Panc1 (cell line): Measurements from ENCODE around the gene NDUFAF3. TPM values are rescaled to one million over a fixed set of nuclear protein-coding genes. Genes with fewer than 3 reads are reported as not detected.

ENCODE experiments used
- ATAC-seq: fragments of 200-7000 bp; cut with Tn5 transposase; 2 replicates; pipeline ENCODE4 v1.9.1; 2020; ENCODE audit warnings: mild to moderate bottlenecking, moderate library complexity
- BruUV-seq: library from RNA; stranded (reverse); fragments of 400-500 nt; replicated peaks from 2 replicates; lab custom pipeline; 2021; lab: Mats Ljungman, UMichigan
- CTCF ChIA-PET: fragments of 300-600 bp; sonication (Branson Sonifier 250); formaldehyde crosslinking; loops from one replicate; lab custom pipeline; 2022; ENCODE audit warnings: antibody characterized with exemption; lab: Charles Lee
- POLR2A ChIA-PET: fragments of 300-600 bp; sonication (Branson Sonifier 250); formaldehyde crosslinking; loops from one replicate; lab custom pipeline; 2022; ENCODE audit warnings: antibody characterized with exemption; lab: Charles Lee
- DNase-seq: peaks from one replicate; pipeline ENCODE4 v3.0.0-alpha.2; 2010; ENCODE audit warnings: low read depth, low spot score
- H3K27ac ChIP-seq: 2 replicates; pipeline ENCODE4 v1.5.1; 2011; ENCODE audit warnings: mild to moderate bottlenecking, low read length, inconsistent platforms
- H3K27me3 ChIP-seq: fragments of 200-500 bp; sonication (Bioruptor generic); 2 replicates; pipeline ENCODE4 v1.6.0; 2014; ENCODE audit warnings: low read length, inconsistent platforms; ENCODE audit not compliant: control insufficient read depth, insufficient read depth
- H3K36me3 ChIP-seq: fragments of 200-500 bp; sonication (Bioruptor generic); 2 replicates; pipeline ENCODE4 v1.5.1; 2014; ENCODE audit warnings: inconsistent platforms, mild to moderate bottlenecking, low read length, moderate library complexity; ENCODE audit not compliant: control insufficient read depth, insufficient read depth
- H3K4me1 ChIP-seq: 2 replicates; pipeline ENCODE4 v1.5.1; 2011; ENCODE audit warnings: inconsistent platforms, mild to moderate bottlenecking, low read length, moderate library complexity; ENCODE audit not compliant: control insufficient read depth, insufficient read depth
- H3K4me3 ChIP-seq, 2 experiments: 2 replicates each; pipeline ENCODE4 v1.5.1; 2011 to 2012; ENCODE audit warnings: low read depth in 2 of 2, low read length in 2 of 2, mild to moderate bottlenecking in 2 of 2, inconsistent platforms in 1 of 2, moderate library complexity in 1 of 2
- H3K9me3 ChIP-seq: fragments of 200-500 bp; sonication (Bioruptor generic); 2 replicates; pipeline ENCODE4 v1.5.1; 2014; ENCODE audit warnings: low read depth, mild to moderate bottlenecking, inconsistent platforms, low read length, moderate library complexity; ENCODE audit not compliant: control insufficient read depth, insufficient read depth
- POLR2AphosphoS5 ChIP-seq: IDR thresholded peaks from 2 replicates; pipeline ENCODE4 v1.6.1; 2012; ENCODE audit warnings: mild to moderate bottlenecking, low read depth, low read length, moderate library complexity
- SIN3A ChIP-seq: IDR thresholded peaks from 2 replicates; pipeline ENCODE4 v1.6.1; 2012; ENCODE audit warnings: low read depth, mild to moderate bottlenecking, low read length, moderate library complexity, borderline replicate concordance; ENCODE audit not compliant: insufficient read depth
- TCF7L2 ChIP-seq: IDR thresholded peaks from 2 replicates; pipeline ENCODE4 v1.6.1; 2011; ENCODE audit warnings: mild to moderate bottlenecking, low read depth, low read length, inconsistent platforms
- in situ Hi-C: cut with HindIII; loops from 2 replicates; pipeline ENCODE4 v1.10.0; 2016; ENCODE audit warnings: low sequenced_read_pairs, low pct_unique_long_range_greater_than_20kb
- intact Hi-C: fragments of 100-400 bp; cut with micrococcal nuclease; formaldehyde crosslinking; loops from one replicate; pipeline ENCODE4 v1.10.0; 2022; ENCODE audit not compliant: unreplicated experiment
- microRNA-seq: library from miRNA; unstranded; fragments of <30 nt; microRNA quantifications from one replicate; pipeline ENCODE4 v1.1.0, GENCODE V29; 2020; ENCODE audit not compliant: unreplicated experiment
- total RNA-seq: library from RNA; stranded (reverse); gene quantifications from one replicate; pipeline ENCODE4 v1.2.1, GENCODE V29; 2021; ENCODE audit not compliant: unreplicated experiment
- TF ChIP-seq, protein P1 (sequence below): fragments of 450-650 bp; IDR thresholded peaks from 2 replicates; pipeline ENCODE4 v1.5.1; 2017; ENCODE audit warnings: mild to moderate bottlenecking
- TF ChIP-seq, protein P2 (sequence below), 2 experiments: IDR thresholded peaks; 2 replicates each; pipeline ENCODE4 v1.6.1; 2011 to 2012; ENCODE audit warnings: low read depth in 2 of 2, control low read depth in 1 of 2, low read length in 1 of 2, mild to moderate bottlenecking in 1 of 2, moderate library complexity in 1 of 2; ENCODE audit not compliant: insufficient read depth in 1 of 2

NDUFAF3 gene
- total RNA-seq, 1 experiment from 2014 or later, result 101 TPM

DNA sequence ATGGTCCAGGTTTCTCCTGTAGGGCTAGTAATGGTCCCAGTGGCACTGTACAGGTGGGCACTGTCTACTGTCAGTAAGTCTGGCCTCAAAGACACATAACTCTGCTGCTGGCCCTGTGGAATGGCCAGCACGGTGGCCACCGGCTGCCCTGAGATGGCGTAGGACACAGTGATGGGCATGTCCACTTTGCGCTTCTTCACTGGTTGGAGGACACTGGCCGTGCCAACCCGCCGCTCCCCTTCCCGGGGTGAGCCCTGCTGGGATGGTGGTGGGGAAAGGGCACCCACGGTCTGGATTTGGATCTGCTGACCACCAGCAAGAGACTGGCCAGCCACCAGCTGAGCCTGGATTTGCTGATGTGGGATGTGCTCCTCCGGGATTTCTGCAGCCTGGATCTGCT, 35.3 kb downstream of the NDUFAF3 start:
- POLR2A ChIA-PET, result no interaction called here
- TF ChIP-seq SIN3A, result no peak
- TF ChIP-seq, protein P1, sequence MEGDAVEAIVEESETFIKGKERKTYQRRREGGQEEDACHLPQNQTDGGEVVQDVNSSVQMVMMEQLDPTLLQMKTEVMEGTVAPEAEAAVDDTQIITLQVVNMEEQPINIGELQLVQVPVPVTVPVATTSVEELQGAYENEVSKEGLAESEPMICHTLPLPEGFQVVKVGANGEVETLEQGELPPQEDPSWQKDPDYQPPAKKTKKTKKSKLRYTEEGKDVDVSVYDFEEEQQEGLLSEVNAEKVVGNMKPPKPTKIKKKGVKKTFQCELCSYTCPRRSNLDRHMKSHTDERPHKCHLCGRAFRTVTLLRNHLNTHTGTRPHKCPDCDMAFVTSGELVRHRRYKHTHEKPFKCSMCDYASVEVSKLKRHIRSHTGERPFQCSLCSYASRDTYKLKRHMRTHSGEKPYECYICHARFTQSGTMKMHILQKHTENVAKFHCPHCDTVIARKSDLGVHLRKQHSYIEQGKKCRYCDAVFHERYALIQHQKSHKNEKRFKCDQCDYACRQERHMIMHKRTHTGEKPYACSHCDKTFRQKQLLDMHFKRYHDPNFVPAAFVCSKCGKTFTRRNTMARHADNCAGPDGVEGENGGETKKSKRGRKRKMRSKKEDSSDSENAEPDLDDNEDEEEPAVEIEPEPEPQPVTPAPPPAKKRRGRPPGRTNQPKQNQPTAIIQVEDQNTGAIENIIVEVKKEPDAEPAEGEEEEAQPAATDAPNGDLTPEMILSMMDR, result no peak
- no peak for TF ChIP-seq POLR2AphosphoS5
- TF ChIP-seq, protein P2, sequence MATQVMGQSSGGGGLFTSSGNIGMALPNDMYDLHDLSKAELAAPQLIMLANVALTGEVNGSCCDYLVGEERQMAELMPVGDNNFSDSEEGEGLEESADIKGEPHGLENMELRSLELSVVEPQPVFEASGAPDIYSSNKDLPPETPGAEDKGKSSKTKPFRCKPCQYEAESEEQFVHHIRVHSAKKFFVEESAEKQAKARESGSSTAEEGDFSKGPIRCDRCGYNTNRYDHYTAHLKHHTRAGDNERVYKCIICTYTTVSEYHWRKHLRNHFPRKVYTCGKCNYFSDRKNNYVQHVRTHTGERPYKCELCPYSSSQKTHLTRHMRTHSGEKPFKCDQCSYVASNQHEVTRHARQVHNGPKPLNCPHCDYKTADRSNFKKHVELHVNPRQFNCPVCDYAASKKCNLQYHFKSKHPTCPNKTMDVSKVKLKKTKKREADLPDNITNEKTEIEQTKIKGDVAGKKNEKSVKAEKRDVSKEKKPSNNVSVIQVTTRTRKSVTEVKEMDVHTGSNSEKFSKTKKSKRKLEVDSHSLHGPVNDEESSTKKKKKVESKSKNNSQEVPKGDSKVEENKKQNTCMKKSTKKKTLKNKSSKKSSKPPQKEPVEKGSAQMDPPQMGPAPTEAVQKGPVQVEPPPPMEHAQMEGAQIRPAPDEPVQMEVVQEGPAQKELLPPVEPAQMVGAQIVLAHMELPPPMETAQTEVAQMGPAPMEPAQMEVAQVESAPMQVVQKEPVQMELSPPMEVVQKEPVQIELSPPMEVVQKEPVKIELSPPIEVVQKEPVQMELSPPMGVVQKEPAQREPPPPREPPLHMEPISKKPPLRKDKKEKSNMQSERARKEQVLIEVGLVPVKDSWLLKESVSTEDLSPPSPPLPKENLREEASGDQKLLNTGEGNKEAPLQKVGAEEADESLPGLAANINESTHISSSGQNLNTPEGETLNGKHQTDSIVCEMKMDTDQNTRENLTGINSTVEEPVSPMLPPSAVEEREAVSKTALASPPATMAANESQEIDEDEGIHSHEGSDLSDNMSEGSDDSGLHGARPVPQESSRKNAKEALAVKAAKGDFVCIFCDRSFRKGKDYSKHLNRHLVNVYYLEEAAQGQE (IDR thresholded peaks at IDR 0.05; ENCODE audit: insufficient read depth in 1 of 2, low read depth in 2 of 2, low read length in 1 of 2), result no peak
- no peak for TF ChIP-seq TCF7L2
- H3K9me3 ChIP-seq, result no peaks in the 10 kb centered on the region
- H3K27ac ChIP-seq, result no peak overlapping the region
- H3K36me3 ChIP-seq, result peaks cover 3% of the 10 kb centered on the region
- intact Hi-C loops, result no loop called here
- no peak overlapping the region for H3K4me3 ChIP-seq
- CTCF ChIA-PET, result no interaction called here
- no peaks in the 10 kb centered on the region for H3K27me3 ChIP-seq
- ATAC-seq (no peak), DNase-seq (no peak)
- in situ Hi-C loops, result no loop called here
- no peaks in the 10 kb centered on the region for H3K4me1 ChIP-seq
- no TSS peak for BruUV-seq

DNA sequence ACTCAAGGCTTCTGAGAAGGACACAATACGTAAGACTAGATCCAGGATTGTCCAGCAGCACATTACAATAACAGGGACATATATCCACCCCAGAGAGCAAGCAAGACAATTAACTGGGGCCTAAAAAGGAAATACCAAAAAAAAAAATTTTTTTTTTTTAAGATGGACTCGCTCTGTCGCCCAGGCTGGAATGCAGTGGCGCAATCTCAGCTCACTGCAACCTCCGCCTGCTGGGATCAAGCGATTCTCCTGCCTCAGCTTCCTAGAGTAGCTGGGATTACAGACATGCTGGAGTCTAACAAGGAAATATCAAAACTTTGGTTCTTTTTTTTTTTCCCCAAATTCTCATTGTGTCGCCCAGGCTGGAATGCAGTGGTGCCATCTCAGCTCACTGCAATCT, 36.1 kb downstream of the NDUFAF3 start:
- Histone ChIP-seq H3K9me3 (no peaks in the 10 kb centered on the region), H3K27me3 (no peaks in the 10 kb centered on the region), H3K36me3 (peaks cover 3% of the 10 kb centered on the region), H3K4me3 (no peak overlapping the region), H3K4me1 (no peaks in the 10 kb centered on the region), H3K27ac (no peak overlapping the region)
- POLR2A ChIA-PET, result no interaction called here
- ATAC-seq (no peak), DNase-seq (no peak)
- in situ Hi-C loops, result no loop called here
- CTCF ChIA-PET, result no interaction called here
- intact Hi-C loops, result no loop called here
- no TSS peak for BruUV-seq
- TF ChIP-seq SIN3A (no peak), TCF7L2 (no peak), POLR2AphosphoS5 (no peak)
- TF ChIP-seq, protein P1, result no peak
- TF ChIP-seq, protein P2 (IDR thresholded peaks at IDR 0.05; ENCODE audit: insufficient read depth in 1 of 2, low read depth in 2 of 2, low read length in 1 of 2), result no peak

Small RNA genes within 50 kb of the gene (microRNA-seq; reads per million reads assigned to microRNA genes)
- 31,770 reads per million, percentile 99 among the genes with 10 or more reads in this experiment for gene MIR191
- gene MIR425, result 19,994 reads per million, percentile 98 among the genes with 10 or more reads in this experiment

Other genes with a start within 250 kb of the NDUFAF3 start
- gene PRKAR2A, start 174.2 kb upstream of the NDUFAF3 start, total RNA-seq, result 85.4 TPM
- gene SLC25A20, start 123.2 kb upstream of the NDUFAF3 start, total RNA-seq, result 12.2 TPM
- 77.0 TPM for gene ARIH2, start 103.3 kb upstream of the NDUFAF3 start, total RNA-seq
- 28.3 TPM for gene P4HTM, start 31.9 kb upstream of the NDUFAF3 start, total RNA-seq
- gene WDR6, start 14.7 kb upstream of the NDUFAF3 start, total RNA-seq, result 142 TPM
- 22.5 TPM for gene DALRD3, start 3.5 kb upstream of the NDUFAF3 start, total RNA-seq
- 149 TPM for gene IMPDH2, start 7.3 kb downstream of the NDUFAF3 start, total RNA-seq
- 79.9 TPM for gene QRICH1, start 72.0 kb downstream of the NDUFAF3 start, total RNA-seq
- 186 TPM for gene QARS1, start 82.6 kb downstream of the NDUFAF3 start, total RNA-seq
- gene USP19, start 98.7 kb downstream of the NDUFAF3 start, total RNA-seq, result 60.6 TPM
- gene LAMB2, start 110.9 kb downstream of the NDUFAF3 start, total RNA-seq, result 189 TPM
- 14.1 TPM for gene CCDC71, start 144.2 kb downstream of the NDUFAF3 start, total RNA-seq
- 6.8 TPM for gene KLHDC8B, start 149.5 kb downstream of the NDUFAF3 start, total RNA-seq